Fibroblast of the aortic adventitia (primary cell): Measurements from ENCODE around the gene CTNNA3. TPM values are rescaled to one million over a fixed set of nuclear protein-coding genes. Genes with fewer than 3 reads are reported as not detected.

Experiments used
- DNase-seq: peaks from one replicate; pipeline ENCODE4 v3.0.0-alpha.2; 2010; ENCODE audit warnings: low read depth
- H3K4me3 ChIP-seq: 2 replicates; pipeline ENCODE4 v1.5.1; 2011; ENCODE audit warnings: low read depth, mild to moderate bottlenecking, control low read depth, low read length, moderate library complexity
- CTCF ChIP-seq: IDR thresholded peaks from 2 replicates; pipeline ENCODE4 v1.5.1; 2011; ENCODE audit warnings: mild to moderate bottlenecking, low read length, control low read depth, inconsistent platforms; ENCODE audit not compliant: insufficient read depth
- total RNA-seq: library from RNA; depleted of rRNA; stranded (reverse); fragments of >200 nt; gene quantifications from 2 replicates; pipeline ENCODE4 v1.2.3, GENCODE V29; 2012; ENCODE audit warnings: low replicate concordance

The CTNNA3 gene
- total RNA-seq, 1 donor = not detected

GRCh38 chr10:67288688-67289410, 407.1 kb downstream of the CTNNA3 start:
- no peak overlapping the region for H3K4me3 ChIP-seq
- DNase-seq = no peak
- TF ChIP-seq CTCF = no peak

GRCh38 chr10:67284589-67284988, 411.4 kb downstream of the CTNNA3 start:
- TF ChIP-seq CTCF = no peak
- no peak overlapping the region for H3K4me3 ChIP-seq
- DNase-seq = no peak

GRCh38 chr10:67282871-67283270, 413.1 kb downstream of the CTNNA3 start:
- no peak overlapping the region for H3K4me3 ChIP-seq
- no peak for DNase-seq
- no peak for TF ChIP-seq CTCF

GRCh38 chr10:67280405-67280804, 415.6 kb downstream of the CTNNA3 start:
- H3K4me3 ChIP-seq = no peak overlapping the region
- TF ChIP-seq CTCF = no peak
- no peak for DNase-seq

- H3K4me3 ChIP-seq = no peak overlapping the region
- DNase-seq = no peak
- no peak for TF ChIP-seq CTCF
Observed at GRCh38 chr10:67277402-67277801, 418.6 kb downstream of the CTNNA3 start.

- DNase-seq = no peak
- no peak for TF ChIP-seq CTCF
- H3K4me3 ChIP-seq = no peak overlapping the region
Observed at GRCh38 chr10:67269828-67270227, 426.2 kb downstream of the CTNNA3 start.

- DNase-seq = no peak
- no peak for TF ChIP-seq CTCF
- no peak overlapping the region for H3K4me3 ChIP-seq
Observed at GRCh38 chr10:67268146-67268545, 427.8 kb downstream of the CTNNA3 start.
